AG08395 (cell line): ENCODE measurements around the gene UBE2D1.
A peak's percentile ranks its signal among the peaks of the same experiment; 100 is the strongest.

Experiments
- DNase-seq: peaks from one replicate; pipeline ENCODE4 v3.0.0; 2012; ENCODE audit warnings: mixed read lengths, low spot score

Gene UBE2D1

GRCh38 chr10:58341422-58341821 lies 6.6 kb downstream of the UBE2D1 start:
- DNase-seq = no peak

- DNase-seq = no peak
Observed at GRCh38 chr10:58341947-58342346, 7.1 kb downstream of the UBE2D1 start.

GRCh38 chr10:58347967-58348366 lies 13.2 kb downstream of the UBE2D1 start:
- no peak for DNase-seq

- DNase-seq = no peak
Observed at GRCh38 chr10:58348571-58349033, 13.8 kb downstream of the UBE2D1 start.

- no peak for DNase-seq
Observed at GRCh38 chr10:58350023-58350422, 15.2 kb downstream of the UBE2D1 start.

- no peak for DNase-seq
Observed at GRCh38 chr10:58350619-58351323, 16.0 kb downstream of the UBE2D1 start.

GRCh38 chr10:58351616-58352578 lies 17.1 kb downstream of the UBE2D1 start:
- DNase-seq = no peak

GRCh38 chr10:58352956-58353610 lies 18.3 kb downstream of the UBE2D1 start:
- peak; percentile 5 for DNase-seq

GRCh38 chr10:58356756-58357155 lies 21.9 kb downstream of the UBE2D1 start:
- no peak for DNase-seq

- DNase-seq = no peak
Observed at GRCh38 chr10:58358314-58358933, 23.6 kb downstream of the UBE2D1 start.

GRCh38 chr10:58358947-58359346 lies 24.1 kb downstream of the UBE2D1 start:
- no peak for DNase-seq

- DNase-seq = no peak
Observed at GRCh38 chr10:58359541-58359940, 24.7 kb downstream of the UBE2D1 start.

GRCh38 chr10:58360412-58361004 lies 25.7 kb downstream of the UBE2D1 start:
- DNase-seq = no peak

GRCh38 chr10:58361353-58361752 lies 26.5 kb downstream of the UBE2D1 start:
- no peak for DNase-seq

- no peak for DNase-seq
Observed at GRCh38 chr10:58362027-58362789, 27.4 kb downstream of the UBE2D1 start.

- no peak for DNase-seq
Observed at GRCh38 chr10:58367069-58367468, 32.3 kb downstream of the UBE2D1 start.

GRCh38 chr10:58371473-58371872 lies 36.7 kb downstream of the UBE2D1 start:
- DNase-seq = no peak

GRCh38 chr10:58372607-58373441 lies 38.0 kb downstream of the UBE2D1 start:
- DNase-seq = no peak

GRCh38 chr10:58373442-58373827 lies 38.6 kb downstream of the UBE2D1 start:
- DNase-seq = no peak

- DNase-seq = no peak
Observed at GRCh38 chr10:58382489-58382995, 47.7 kb downstream of the UBE2D1 start.
